Trophoblast cell (in vitro differentiated cells and primary cell): ENCODE data around the gene INAFM2.
A peak's percentile ranks its signal among the peaks of the same experiment; 100 is the strongest.

Experiments used
- DNase-seq, 2 donors: peaks; one replicate each; pipeline ENCODE4 v3.0.0-alpha.2; 2016
- H2AFZ ChIP-seq: 2 replicates; pipeline ENCODE4 v1.6.1; 2013; ENCODE audit warnings: low read length, moderate library complexity, mild to moderate bottlenecking; ENCODE audit not compliant: insufficient read depth, poor library complexity
- H2AK5ac ChIP-seq: 2 replicates; pipeline ENCODE4 v1.6.1; 2013; ENCODE audit warnings: mild to moderate bottlenecking, low read length
- H2BK120ac ChIP-seq: 2 replicates; pipeline ENCODE4 v1.6.1; 2013; ENCODE audit warnings: low read length, mild to moderate bottlenecking, moderate library complexity; ENCODE audit not compliant: insufficient read depth, poor library complexity
- H2BK12ac ChIP-seq: 2 replicates; pipeline ENCODE4 v1.6.1; 2013; ENCODE audit warnings: mild to moderate bottlenecking, low read length, moderate library complexity
- H2BK5ac ChIP-seq: 2 replicates; pipeline ENCODE4 v1.6.1; 2013; ENCODE audit warnings: low read length, low read depth, moderate library complexity, mild to moderate bottlenecking; ENCODE audit not compliant: poor library complexity
- H3K14ac ChIP-seq: 2 replicates; pipeline ENCODE4 v1.6.1; 2013; ENCODE audit warnings: mild to moderate bottlenecking, low read length
- H3K18ac ChIP-seq: 2 replicates; pipeline ENCODE4 v1.6.1; 2013; ENCODE audit warnings: mild to moderate bottlenecking, low read length
- H3K23ac ChIP-seq: 2 replicates; pipeline ENCODE4 v1.6.1; 2013; ENCODE audit warnings: low read length
- H3K27ac ChIP-seq: 2 replicates; pipeline ENCODE4 v1.5.1; 2013; ENCODE audit warnings: low read depth, mild to moderate bottlenecking, inconsistent platforms, low read length, moderate library complexity
- H3K27me3 ChIP-seq: 2 replicates; pipeline ENCODE4 v1.6.1; 2013; ENCODE audit warnings: inconsistent platforms, mild to moderate bottlenecking, low read length, moderate library complexity; ENCODE audit not compliant: insufficient read depth
- H3K36me3 ChIP-seq, 2 experiments: 1 replicate in 1 of 2; 2 replicates in 1 of 2; pipeline ENCODE4 v1.6.1; 2013; ENCODE audit warnings: low read length in 2 of 2, mild to moderate bottlenecking in 2 of 2, moderate library complexity in 1 of 2; ENCODE audit not compliant: insufficient read depth in 2 of 2, control insufficient read depth in 1 of 2
- H3K4ac ChIP-seq: 2 replicates; pipeline ENCODE4 v1.6.1; 2013; ENCODE audit warnings: low read depth, mild to moderate bottlenecking, low read length, moderate library complexity
- H3K4me1 ChIP-seq, 2 experiments: 1 replicate in 1 of 2; 2 replicates in 1 of 2; pipeline ENCODE4 v1.6.1; 2013; ENCODE audit warnings: low read length in 2 of 2, mild to moderate bottlenecking in 2 of 2, moderate library complexity in 1 of 2; ENCODE audit not compliant: insufficient read depth in 2 of 2, control insufficient read depth in 1 of 2
- H3K4me2 ChIP-seq: 2 replicates; pipeline ENCODE4 v1.6.1; 2013; ENCODE audit warnings: inconsistent platforms, mild to moderate bottlenecking, low read length, moderate library complexity
- H3K4me3 ChIP-seq: 2 replicates; pipeline ENCODE4 v1.5.1; 2013; ENCODE audit warnings: mild to moderate bottlenecking, low read depth, low read length, inconsistent platforms
- H3K79me1 ChIP-seq: one replicate; pipeline ENCODE4 v1.6.1; 2013; ENCODE audit warnings: low read length
- H3K79me2 ChIP-seq: 2 replicates; pipeline ENCODE4 v1.6.1; 2013; ENCODE audit warnings: low read length, mild to moderate bottlenecking; ENCODE audit not compliant: control insufficient read depth, insufficient read depth, poor library complexity
- H3K9ac ChIP-seq: 2 replicates; pipeline ENCODE4 v1.6.1; 2013; ENCODE audit warnings: mild to moderate bottlenecking, low read length
- H3K9me3 ChIP-seq: 2 replicates; pipeline ENCODE4 v1.6.1; 2013; ENCODE audit warnings: low read depth, mild to moderate bottlenecking, control low read depth, inconsistent platforms, low read length; ENCODE audit not compliant: insufficient read depth
- H4K12ac ChIP-seq: 2 replicates; pipeline ENCODE4 v1.6.1; 2013; ENCODE audit warnings: low read depth, mild to moderate bottlenecking, low read length, moderate library complexity
- H4K8ac ChIP-seq: 2 replicates; pipeline ENCODE4 v1.6.1; 2013; ENCODE audit warnings: low read depth, mild to moderate bottlenecking, low read length, moderate library complexity
- H4K91ac ChIP-seq: one replicate; pipeline ENCODE4 v1.6.1; 2013; ENCODE audit warnings: low read depth, mild to moderate bottlenecking, low read length, moderate library complexity
- WGBS: extraction: QIAGEN DNeasy Blood & Tissue Kit; methylation state at CpG from one replicate; pipeline ENCODE4 v1.1.7; 2013; ENCODE audit warnings: missing lambda C conversion rate; ENCODE audit not compliant: insufficient read length, insufficient coverage; ENCODE audit errors: extremely low coverage; 5-methylcytosine and 5-hydroxymethylcytosine counted together

The INAFM2 gene

DNA sequence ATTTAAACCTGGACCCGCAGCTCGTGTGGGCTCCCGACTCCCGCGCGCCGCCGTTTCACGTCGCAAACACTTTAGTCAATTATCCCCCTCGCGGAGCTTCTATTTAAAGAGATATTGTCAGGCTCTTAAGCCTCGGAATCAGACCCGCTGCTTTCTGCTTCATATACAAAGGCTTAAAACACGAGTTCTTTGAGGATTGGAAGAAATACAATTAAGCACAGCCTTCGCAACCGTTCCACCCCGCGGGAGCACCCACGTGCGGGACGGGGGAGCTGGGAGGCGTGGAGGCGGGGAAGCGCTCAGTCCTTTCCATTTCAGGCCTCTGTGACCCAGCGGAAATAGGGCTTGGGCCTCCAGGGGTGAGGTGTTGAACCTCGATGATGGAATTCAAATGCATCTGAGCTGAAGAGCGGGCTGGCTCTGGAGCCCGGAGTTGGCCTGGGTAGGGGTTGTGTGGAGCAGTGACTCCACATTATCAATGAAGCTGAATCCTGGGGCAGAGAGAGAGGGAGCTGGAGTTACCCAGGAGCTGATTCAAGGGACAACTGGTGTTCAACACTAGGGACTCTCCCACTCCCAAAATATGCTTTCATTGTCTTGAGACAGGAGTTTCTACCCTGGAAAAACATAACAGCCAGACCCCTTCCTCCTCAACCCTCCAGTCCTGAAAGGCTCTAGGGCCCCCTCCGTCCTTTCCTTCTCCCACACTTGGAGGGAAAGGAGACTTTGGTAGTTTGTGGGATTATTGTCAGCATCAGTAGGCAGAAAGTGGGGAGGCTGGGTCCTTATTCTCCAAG is 43.0 kb upstream of the INAFM2 start:
- Histone ChIP-seq H3K18ac (no peak overlapping the region), H3K4me3 (no peak overlapping the region), H3K4ac (no peak overlapping the region), H4K91ac (no peak overlapping the region), H4K12ac (no peak overlapping the region), H2BK5ac (no peak overlapping the region), H2AFZ (no peak overlapping the region), H3K9ac (no peak overlapping the region), H2BK12ac (no peak overlapping the region), H3K4me1 (peaks cover 22 to 30% of the 10 kb centered on the region in 2 experiments), H3K27me3 (peaks cover 44% of the 10 kb centered on the region), H3K9me3 (peaks cover 2% of the 10 kb centered on the region), H2AK5ac (no peak overlapping the region), H3K27ac (no peak overlapping the region), H3K36me3 (no peaks in the 10 kb centered on the region), H3K79me2 (peaks cover 2% of the 10 kb centered on the region), H3K14ac (no peak overlapping the region), H3K4me2 (no peak overlapping the region), H2BK120ac (no peak overlapping the region), H4K8ac (no peak overlapping the region), H3K23ac (no peak overlapping the region), H3K79me1 (peaks cover 6% of the 10 kb centered on the region)
- no peak for DNase-seq
- WGBS: no CpG with 5 or more reads among the region's 30 CpGs

DNA sequence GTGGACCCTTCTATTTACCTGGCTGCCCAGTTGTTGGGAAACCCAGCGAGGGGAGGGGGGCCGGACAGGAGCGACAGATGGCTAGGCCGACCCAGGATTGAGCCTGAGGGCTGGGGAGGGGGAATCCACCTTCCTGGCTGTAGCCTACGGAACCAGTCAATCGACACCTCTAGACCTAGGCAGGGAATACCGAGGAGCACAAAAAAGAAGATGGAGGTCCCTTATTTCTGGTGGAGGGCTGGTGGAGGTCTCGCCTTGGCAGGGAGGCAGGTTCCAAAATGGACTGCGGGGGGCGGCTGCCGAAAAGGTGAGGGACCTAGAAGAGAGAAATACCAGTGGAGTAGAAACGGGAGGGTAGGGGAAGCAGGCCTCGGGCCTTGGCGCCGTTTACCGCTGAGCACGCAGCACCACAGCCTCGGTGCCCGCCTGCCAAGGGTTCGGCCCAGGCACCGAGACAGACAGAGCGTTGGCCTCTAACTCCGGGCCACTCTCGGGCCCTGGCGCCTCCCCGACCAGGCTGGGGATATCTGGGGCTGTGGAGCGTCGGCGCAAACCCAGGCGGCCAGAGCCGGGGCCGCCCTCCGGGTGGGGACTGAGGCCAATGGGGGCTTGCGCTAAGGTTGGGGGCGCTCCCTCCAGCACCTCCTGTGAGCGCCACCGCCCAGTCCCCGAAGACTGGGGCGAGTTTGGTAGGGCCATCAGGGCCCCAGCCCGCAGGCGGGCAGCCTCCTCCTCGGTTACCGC is 42.3 kb upstream of the INAFM2 start:
- H4K8ac ChIP-seq: no peak overlapping the region
- H3K14ac ChIP-seq: no peak overlapping the region
- H3K79me2 ChIP-seq: peaks cover 2% of the 10 kb centered on the region
- H3K4ac ChIP-seq: no peak overlapping the region
- H3K79me1 ChIP-seq: peaks cover 6% of the 10 kb centered on the region
- WGBS: no CpG with 5 or more reads among the region's 43 CpGs
- peaks cover 29 to 38% of the 10 kb centered on the region in 2 experiments for H3K4me1 ChIP-seq
- H2BK12ac ChIP-seq: no peak overlapping the region
- H3K18ac ChIP-seq: no peak overlapping the region
- peaks cover 2% of the 10 kb centered on the region for H3K9me3 ChIP-seq
- peak overlapping the region; percentile 54 for H3K4me2 ChIP-seq
- no peak overlapping the region for H3K9ac ChIP-seq
- no peak overlapping the region for H2BK5ac ChIP-seq
- no peak overlapping the region for H3K4me3 ChIP-seq
- H3K27me3 ChIP-seq: peaks cover 44% of the 10 kb centered on the region
- no peaks in the 10 kb centered on the region for H3K36me3 ChIP-seq
- H3K27ac ChIP-seq: no peak overlapping the region
- no peak for DNase-seq
- no peak overlapping the region for H4K12ac ChIP-seq
- H4K91ac ChIP-seq: no peak overlapping the region
- H2BK120ac ChIP-seq: no peak overlapping the region
- H2AFZ ChIP-seq: no peak overlapping the region
- no peak overlapping the region for H3K23ac ChIP-seq
- no peak overlapping the region for H2AK5ac ChIP-seq

DNA sequence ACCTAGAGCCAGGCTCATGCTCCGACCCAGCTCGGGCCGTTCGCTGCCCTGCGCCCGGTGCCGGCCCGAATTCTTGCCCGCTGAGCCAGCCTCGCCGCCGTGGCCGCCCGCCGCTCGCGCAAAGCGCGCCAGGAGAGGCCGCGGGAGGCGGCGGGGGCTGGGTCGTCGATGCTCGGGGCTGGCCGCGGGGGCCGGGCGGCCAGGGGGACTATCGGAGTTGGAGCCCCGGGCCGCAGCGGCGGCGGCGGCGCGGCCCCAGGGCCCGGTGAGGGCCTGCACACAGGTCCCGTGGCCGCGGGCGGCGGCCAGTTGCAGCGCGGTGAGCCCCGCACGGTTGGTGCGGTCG is 41.7 kb upstream of the INAFM2 start:
- Histone ChIP-seq H2BK120ac (no peak overlapping the region), H3K4ac (no peak overlapping the region), H3K23ac (no peak overlapping the region)

DNA sequence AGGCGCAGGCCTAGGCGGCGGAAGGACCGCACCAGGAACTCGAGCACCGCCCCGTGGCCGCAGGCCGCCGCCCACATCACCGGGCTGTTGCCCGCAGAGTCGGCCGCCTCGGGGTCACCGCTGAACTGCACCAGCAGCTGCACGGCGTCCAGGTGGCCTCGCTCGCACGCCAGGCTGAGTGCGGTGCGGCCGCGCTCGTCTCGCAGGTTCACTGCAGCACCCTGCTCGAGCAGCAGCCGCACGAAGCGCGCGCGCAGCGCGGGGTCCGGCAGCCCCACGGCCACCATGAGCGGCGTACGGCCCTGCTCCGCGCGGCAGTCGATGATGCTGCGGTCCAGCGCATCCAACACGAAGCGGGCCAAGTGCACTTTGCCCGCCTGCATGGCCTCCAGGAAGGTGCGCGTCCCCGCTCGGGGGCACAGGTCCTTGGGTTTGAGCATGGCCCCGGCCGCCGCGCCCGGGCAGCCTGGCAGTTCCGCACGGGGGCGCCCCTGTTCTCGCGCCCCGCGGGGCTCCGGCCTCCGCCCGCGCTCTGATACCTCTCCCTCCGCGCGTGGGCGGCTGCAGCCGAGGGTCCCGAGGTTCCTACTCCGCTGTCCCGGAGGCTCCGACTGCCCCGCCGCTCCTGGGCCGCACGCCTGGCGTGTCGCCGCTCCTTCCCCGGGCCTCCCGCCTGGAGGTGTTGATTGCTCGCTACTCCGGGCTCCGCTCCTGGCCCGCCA is 41.2 kb upstream of the INAFM2 start:
- Histone ChIP-seq H2AK5ac (no peak overlapping the region), H4K12ac (no peak overlapping the region), H3K4me1 (peaks cover 37 to 46% of the 10 kb centered on the region in 2 experiments), H3K36me3 (no peaks in the 10 kb centered on the region), H3K4me3 (peak overlapping the region; percentile 65), H2BK12ac (no peak overlapping the region), H3K27ac (no peak overlapping the region), H3K18ac (no peak overlapping the region), H3K14ac (peak overlapping the region; percentile 36), H3K9ac (no peak overlapping the region), H3K27me3 (peaks cover 44% of the 10 kb centered on the region), H3K23ac (no peak overlapping the region), H2BK5ac (no peak overlapping the region), H4K8ac (peak overlapping the region; percentile 39), H3K79me2 (peaks cover 2% of the 10 kb centered on the region), H3K9me3 (peaks cover 2% of the 10 kb centered on the region), H3K79me1 (peaks cover 6% of the 10 kb centered on the region), H2BK120ac (no peak overlapping the region), H3K4ac (no peak overlapping the region), H2AFZ (peak overlapping the region; percentile 69), H3K4me2 (peak overlapping the region; percentile 54), H4K91ac (peak overlapping the region; percentile 37)
- DNase-seq: peak; percentile 45 to 71
- no CpG with 5 or more reads among the region's 92 CpGs for WGBS

More for the DNA sequence above, 41.7 kb upstream of the INAFM2 start:
- Histone ChIP-seq H3K4me3 (peak overlapping the region; percentile 65), H3K27me3 (peaks cover 44% of the 10 kb centered on the region), H3K4me1 (peaks cover 35 to 43% of the 10 kb centered on the region in 2 experiments), H2AFZ (no peak overlapping the region), H3K79me2 (peaks cover 2% of the 10 kb centered on the region), H2BK12ac (no peak overlapping the region), H4K8ac (no peak overlapping the region), H3K4me2 (peak overlapping the region; percentile 54), H2AK5ac (no peak overlapping the region), H3K79me1 (peaks cover 6% of the 10 kb centered on the region), H3K9me3 (peaks cover 2% of the 10 kb centered on the region), H4K91ac (no peak overlapping the region), H3K14ac (no peak overlapping the region), H3K18ac (no peak overlapping the region), H4K12ac (no peak overlapping the region), H3K9ac (no peak overlapping the region), H3K36me3 (no peaks in the 10 kb centered on the region), H3K27ac (no peak overlapping the region), H2BK5ac (no peak overlapping the region)
- no peak for DNase-seq
- WGBS: no CpG with 5 or more reads among the region's 51 CpGs
